Panc1 (cell line): ENCODE data around the gene PEF1. TPM values are rescaled to one million over a fixed set of nuclear protein-coding genes. Genes with fewer than 3 reads are reported as not detected.

ENCODE experiments used
- ATAC-seq: fragments of 200-7000 bp; cut with Tn5 transposase; 2 replicates; pipeline ENCODE4 v1.9.1; 2020; ENCODE audit warnings: mild to moderate bottlenecking, moderate library complexity
- BruUV-seq: library from RNA; stranded (reverse); fragments of 400-500 nt; replicated peaks from 2 replicates; lab custom pipeline; 2021; lab: Mats Ljungman, UMichigan
- CTCF ChIA-PET: fragments of 300-600 bp; sonication (Branson Sonifier 250); formaldehyde crosslinking; loops from one replicate; lab custom pipeline; 2022; ENCODE audit warnings: antibody characterized with exemption; lab: Charles Lee
- POLR2A ChIA-PET: fragments of 300-600 bp; sonication (Branson Sonifier 250); formaldehyde crosslinking; loops from one replicate; lab custom pipeline; 2022; ENCODE audit warnings: antibody characterized with exemption; lab: Charles Lee
- DNase-seq: peaks from one replicate; pipeline ENCODE4 v3.0.0-alpha.2; 2010; ENCODE audit warnings: low read depth, low spot score
- H3K27ac ChIP-seq: 2 replicates; pipeline ENCODE4 v1.5.1; 2011; ENCODE audit warnings: mild to moderate bottlenecking, low read length, inconsistent platforms
- H3K27me3 ChIP-seq: fragments of 200-500 bp; sonication (Bioruptor generic); 2 replicates; pipeline ENCODE4 v1.6.0; 2014; ENCODE audit warnings: low read length, inconsistent platforms; ENCODE audit not compliant: control insufficient read depth, insufficient read depth
- H3K36me3 ChIP-seq: fragments of 200-500 bp; sonication (Bioruptor generic); 2 replicates; pipeline ENCODE4 v1.5.1; 2014; ENCODE audit warnings: inconsistent platforms, mild to moderate bottlenecking, low read length, moderate library complexity; ENCODE audit not compliant: control insufficient read depth, insufficient read depth
- H3K4me1 ChIP-seq: 2 replicates; pipeline ENCODE4 v1.5.1; 2011; ENCODE audit warnings: inconsistent platforms, mild to moderate bottlenecking, low read length, moderate library complexity; ENCODE audit not compliant: control insufficient read depth, insufficient read depth
- H3K4me3 ChIP-seq, 2 experiments: 2 replicates each; pipeline ENCODE4 v1.5.1; 2011 to 2012; ENCODE audit warnings: low read depth in 2 of 2, low read length in 2 of 2, mild to moderate bottlenecking in 2 of 2, inconsistent platforms in 1 of 2, moderate library complexity in 1 of 2
- H3K9me3 ChIP-seq: fragments of 200-500 bp; sonication (Bioruptor generic); 2 replicates; pipeline ENCODE4 v1.5.1; 2014; ENCODE audit warnings: low read depth, mild to moderate bottlenecking, inconsistent platforms, low read length, moderate library complexity; ENCODE audit not compliant: control insufficient read depth, insufficient read depth
- POLR2AphosphoS5 ChIP-seq: IDR thresholded peaks from 2 replicates; pipeline ENCODE4 v1.6.1; 2012; ENCODE audit warnings: mild to moderate bottlenecking, low read depth, low read length, moderate library complexity
- SIN3A ChIP-seq: IDR thresholded peaks from 2 replicates; pipeline ENCODE4 v1.6.1; 2012; ENCODE audit warnings: low read depth, mild to moderate bottlenecking, low read length, moderate library complexity, borderline replicate concordance; ENCODE audit not compliant: insufficient read depth
- TCF7L2 ChIP-seq: IDR thresholded peaks from 2 replicates; pipeline ENCODE4 v1.6.1; 2011; ENCODE audit warnings: mild to moderate bottlenecking, low read depth, low read length, inconsistent platforms
- in situ Hi-C: cut with HindIII; loops from 2 replicates; pipeline ENCODE4 v1.10.0; 2016; ENCODE audit warnings: low sequenced_read_pairs, low pct_unique_long_range_greater_than_20kb
- intact Hi-C: fragments of 100-400 bp; cut with micrococcal nuclease; formaldehyde crosslinking; loops from one replicate; pipeline ENCODE4 v1.10.0; 2022; ENCODE audit not compliant: unreplicated experiment
- total RNA-seq: library from RNA; stranded (reverse); gene quantifications from one replicate; pipeline ENCODE4 v1.2.1, GENCODE V29; 2021; ENCODE audit not compliant: unreplicated experiment
- TF ChIP-seq, protein P1 (sequence below), 2 experiments: IDR thresholded peaks; 2 replicates each; pipeline ENCODE4 v1.6.1; 2011 to 2012; ENCODE audit warnings: low read depth in 2 of 2, control low read depth in 1 of 2, low read length in 1 of 2, mild to moderate bottlenecking in 1 of 2, moderate library complexity in 1 of 2; ENCODE audit not compliant: insufficient read depth in 1 of 2
- TF ChIP-seq, protein P2 (sequence below): fragments of 450-650 bp; IDR thresholded peaks from 2 replicates; pipeline ENCODE4 v1.5.1; 2017; ENCODE audit warnings: mild to moderate bottlenecking

The PEF1 gene
- total RNA-seq, 1 experiment from 2014 or later: 58.4 TPM

DNA sequence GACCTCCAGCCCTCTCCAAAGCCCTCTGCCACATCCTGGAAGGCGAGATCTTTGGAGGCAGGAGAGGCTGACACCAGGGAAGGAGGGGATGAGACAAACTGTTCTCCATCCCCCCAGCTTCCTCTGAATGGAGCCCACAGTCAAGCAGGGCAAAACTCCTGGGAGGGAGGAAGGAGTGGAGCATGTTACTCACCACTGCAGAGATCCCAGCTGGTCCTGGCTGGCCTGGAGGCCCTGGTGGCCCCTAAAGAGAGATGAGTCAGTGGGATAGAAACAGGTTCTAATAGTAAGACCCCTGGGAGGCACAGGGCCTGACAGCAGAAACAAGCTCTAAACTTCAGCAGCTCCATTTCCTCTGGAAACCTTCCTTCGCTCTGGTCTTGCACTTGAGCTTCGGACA is 14.0 kb upstream of the PEF1 start:
- DNase-seq (no peak), ATAC-seq (no peak)
- BruUV-seq: no TSS peak
- CTCF ChIA-PET: no interaction called here
- POLR2A ChIA-PET: no interaction called here
- no peaks in the 10 kb centered on the region for H3K4me1 ChIP-seq
- H3K27ac ChIP-seq: no peak overlapping the region
- no peak overlapping the region for H3K4me3 ChIP-seq
- no peaks in the 10 kb centered on the region for H3K9me3 ChIP-seq
- intact Hi-C loops (no loop called here), in situ Hi-C loops (no loop called here)
- H3K36me3 ChIP-seq: no peaks in the 10 kb centered on the region
- no peaks in the 10 kb centered on the region for H3K27me3 ChIP-seq
- TF ChIP-seq POLR2AphosphoS5 (no peak), TCF7L2 (no peak), SIN3A (no peak)
- TF ChIP-seq, protein P1, sequence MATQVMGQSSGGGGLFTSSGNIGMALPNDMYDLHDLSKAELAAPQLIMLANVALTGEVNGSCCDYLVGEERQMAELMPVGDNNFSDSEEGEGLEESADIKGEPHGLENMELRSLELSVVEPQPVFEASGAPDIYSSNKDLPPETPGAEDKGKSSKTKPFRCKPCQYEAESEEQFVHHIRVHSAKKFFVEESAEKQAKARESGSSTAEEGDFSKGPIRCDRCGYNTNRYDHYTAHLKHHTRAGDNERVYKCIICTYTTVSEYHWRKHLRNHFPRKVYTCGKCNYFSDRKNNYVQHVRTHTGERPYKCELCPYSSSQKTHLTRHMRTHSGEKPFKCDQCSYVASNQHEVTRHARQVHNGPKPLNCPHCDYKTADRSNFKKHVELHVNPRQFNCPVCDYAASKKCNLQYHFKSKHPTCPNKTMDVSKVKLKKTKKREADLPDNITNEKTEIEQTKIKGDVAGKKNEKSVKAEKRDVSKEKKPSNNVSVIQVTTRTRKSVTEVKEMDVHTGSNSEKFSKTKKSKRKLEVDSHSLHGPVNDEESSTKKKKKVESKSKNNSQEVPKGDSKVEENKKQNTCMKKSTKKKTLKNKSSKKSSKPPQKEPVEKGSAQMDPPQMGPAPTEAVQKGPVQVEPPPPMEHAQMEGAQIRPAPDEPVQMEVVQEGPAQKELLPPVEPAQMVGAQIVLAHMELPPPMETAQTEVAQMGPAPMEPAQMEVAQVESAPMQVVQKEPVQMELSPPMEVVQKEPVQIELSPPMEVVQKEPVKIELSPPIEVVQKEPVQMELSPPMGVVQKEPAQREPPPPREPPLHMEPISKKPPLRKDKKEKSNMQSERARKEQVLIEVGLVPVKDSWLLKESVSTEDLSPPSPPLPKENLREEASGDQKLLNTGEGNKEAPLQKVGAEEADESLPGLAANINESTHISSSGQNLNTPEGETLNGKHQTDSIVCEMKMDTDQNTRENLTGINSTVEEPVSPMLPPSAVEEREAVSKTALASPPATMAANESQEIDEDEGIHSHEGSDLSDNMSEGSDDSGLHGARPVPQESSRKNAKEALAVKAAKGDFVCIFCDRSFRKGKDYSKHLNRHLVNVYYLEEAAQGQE (IDR thresholded peaks at IDR 0.05; ENCODE audit: insufficient read depth in 1 of 2, low read depth in 2 of 2, low read length in 1 of 2): no peak
- TF ChIP-seq, protein P2, sequence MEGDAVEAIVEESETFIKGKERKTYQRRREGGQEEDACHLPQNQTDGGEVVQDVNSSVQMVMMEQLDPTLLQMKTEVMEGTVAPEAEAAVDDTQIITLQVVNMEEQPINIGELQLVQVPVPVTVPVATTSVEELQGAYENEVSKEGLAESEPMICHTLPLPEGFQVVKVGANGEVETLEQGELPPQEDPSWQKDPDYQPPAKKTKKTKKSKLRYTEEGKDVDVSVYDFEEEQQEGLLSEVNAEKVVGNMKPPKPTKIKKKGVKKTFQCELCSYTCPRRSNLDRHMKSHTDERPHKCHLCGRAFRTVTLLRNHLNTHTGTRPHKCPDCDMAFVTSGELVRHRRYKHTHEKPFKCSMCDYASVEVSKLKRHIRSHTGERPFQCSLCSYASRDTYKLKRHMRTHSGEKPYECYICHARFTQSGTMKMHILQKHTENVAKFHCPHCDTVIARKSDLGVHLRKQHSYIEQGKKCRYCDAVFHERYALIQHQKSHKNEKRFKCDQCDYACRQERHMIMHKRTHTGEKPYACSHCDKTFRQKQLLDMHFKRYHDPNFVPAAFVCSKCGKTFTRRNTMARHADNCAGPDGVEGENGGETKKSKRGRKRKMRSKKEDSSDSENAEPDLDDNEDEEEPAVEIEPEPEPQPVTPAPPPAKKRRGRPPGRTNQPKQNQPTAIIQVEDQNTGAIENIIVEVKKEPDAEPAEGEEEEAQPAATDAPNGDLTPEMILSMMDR: no peak

DNA sequence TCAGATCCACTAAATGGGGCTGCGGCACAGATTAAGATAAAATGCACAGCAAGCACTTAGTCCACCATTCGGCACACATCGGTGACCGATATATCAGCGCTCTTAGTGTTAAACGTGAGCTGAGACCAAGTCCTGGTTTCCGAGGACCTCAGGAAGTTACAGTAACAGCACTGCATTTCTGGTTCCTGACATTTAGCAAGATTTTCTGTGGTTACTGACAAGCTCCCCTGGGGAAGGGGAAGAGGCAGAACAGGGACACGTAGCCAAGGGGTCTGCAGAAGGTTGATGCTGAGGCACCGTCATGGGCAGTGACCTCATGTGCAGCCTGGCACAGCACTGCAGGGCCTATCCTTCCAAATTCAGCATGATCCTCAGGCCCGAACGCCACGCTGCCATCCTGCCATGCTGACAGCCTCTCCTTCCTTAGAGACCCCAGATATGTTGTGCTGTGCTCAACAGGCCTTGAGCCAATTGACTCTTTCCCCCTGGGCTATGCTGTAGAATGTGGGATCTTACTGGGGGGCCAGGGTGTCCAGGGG is 13.4 kb upstream of the PEF1 start:
- H3K27ac ChIP-seq: no peak overlapping the region
- ChIA-PET CTCF (no interaction called here), POLR2A (no interaction called here)
- intact Hi-C loops (no loop called here), in situ Hi-C loops (no loop called here)
- H3K4me3 ChIP-seq: no peak overlapping the region
- H3K4me1 ChIP-seq: no peaks in the 10 kb centered on the region
- TF ChIP-seq, protein P2: no peak
- TF ChIP-seq POLR2AphosphoS5 (no peak), SIN3A (no peak)
- TF ChIP-seq, protein P1 (IDR thresholded peaks at IDR 0.05; ENCODE audit: insufficient read depth in 1 of 2, low read depth in 2 of 2, low read length in 1 of 2): no peak
- no TSS peak for BruUV-seq
- no peak for DNase-seq
- H3K9me3 ChIP-seq: no peaks in the 10 kb centered on the region
- H3K36me3 ChIP-seq: no peaks in the 10 kb centered on the region
- H3K27me3 ChIP-seq: no peaks in the 10 kb centered on the region
- no peak for ATAC-seq
